Right renal pelvis (tissue), 4 donors: Measurements from ENCODE around the gene MAGI1. TPM values are rescaled to one million over a fixed set of nuclear protein-coding genes. Genes with fewer than 3 reads are reported as not detected.

Experiments used
- DNase-seq, 4 donors: peaks; one replicate each; pipeline ENCODE4 v3.0.0-alpha.2; 2013; ENCODE audit warnings: low read depth in 4 of 4, low spot score in 3 of 4, missing footprints in 1 of 4
- polyA plus RNA-seq, 4 donors: library from polyadenylated mRNA; unstranded; fragments of 120-200 nt; gene quantifications; one replicate each; pipeline ENCODE4 v1.2.1, GENCODE V29; 2013; ENCODE audit not compliant: insufficient read length in 4 of 4

Gene MAGI1
- polyA plus RNA-seq, 4 donors: 25.8 to 32.9 (median 28.6) TPM

- DNase-seq: no peak
Measured at GRCh38 chr3:65689436-65689835, 349.3 kb downstream of the MAGI1 start.

GRCh38 chr3:65687741-65688140, 351.0 kb downstream of the MAGI1 start:
- no peak for DNase-seq

GRCh38 chr3:65685621-65686235, 353.0 kb downstream of the MAGI1 start:
- DNase-seq: peak in 2 of 4 donors; percentile 30 to 33

GRCh38 chr3:65678516-65678915, 360.2 kb downstream of the MAGI1 start:
- no peak for DNase-seq

GRCh38 chr3:65677486-65678010, 361.2 kb downstream of the MAGI1 start:
- DNase-seq: no peak

- no peak for DNase-seq
Measured at GRCh38 chr3:65676580-65676979, 362.1 kb downstream of the MAGI1 start.

GRCh38 chr3:65675011-65675410, 363.7 kb downstream of the MAGI1 start:
- no peak for DNase-seq

- DNase-seq: no peak
Measured at GRCh38 chr3:65674226-65674625, 364.5 kb downstream of the MAGI1 start.

GRCh38 chr3:65672871-65673815, 365.6 kb downstream of the MAGI1 start:
- DNase-seq: peak; percentile 20 to 28 (median 24)

- no peak for DNase-seq
Measured at GRCh38 chr3:65672061-65672460, 366.7 kb downstream of the MAGI1 start.

- no peak for DNase-seq
Measured at GRCh38 chr3:65671004-65671403, 367.7 kb downstream of the MAGI1 start.

DNA sequence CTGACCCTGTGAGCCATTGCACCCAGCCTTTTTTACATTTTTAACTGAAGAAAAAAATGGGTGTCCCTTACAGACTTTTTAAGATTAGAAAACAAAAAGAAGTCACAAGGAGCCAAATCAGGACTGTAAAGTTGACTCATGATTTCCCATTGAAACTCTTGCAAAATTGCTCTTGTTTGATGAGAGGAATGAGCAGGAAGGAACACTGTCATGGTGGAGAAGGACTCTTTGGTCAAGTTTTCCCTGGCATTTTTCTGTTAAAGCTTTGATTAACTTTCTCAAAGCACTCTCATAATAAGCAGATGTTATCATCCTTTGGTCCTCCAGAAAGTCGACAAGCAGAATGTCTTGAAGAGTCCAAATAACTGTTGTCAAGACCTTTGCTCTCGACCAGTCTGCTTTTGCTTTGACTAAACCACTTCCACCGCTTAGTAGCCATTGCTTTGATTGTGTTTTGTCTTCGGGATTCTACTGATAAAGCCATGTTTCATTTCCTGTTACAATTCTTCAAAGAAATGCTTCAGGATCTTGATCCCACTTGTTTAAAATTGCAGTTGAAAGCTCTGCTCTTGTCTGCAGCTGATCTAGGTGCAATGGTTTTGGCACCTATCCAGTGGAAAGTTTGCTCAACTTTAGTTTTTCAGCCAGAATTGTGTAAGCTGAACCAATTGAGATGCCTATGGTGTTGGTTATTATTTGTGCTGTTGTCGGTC, 369.4 kb downstream of the MAGI1 start:
- no peak for DNase-seq

GRCh38 chr3:65667963-65668362, 370.8 kb downstream of the MAGI1 start:
- DNase-seq: no peak

- no peak for DNase-seq
Measured at GRCh38 chr3:65666448-65667091, 372.1 kb downstream of the MAGI1 start.

DNA sequence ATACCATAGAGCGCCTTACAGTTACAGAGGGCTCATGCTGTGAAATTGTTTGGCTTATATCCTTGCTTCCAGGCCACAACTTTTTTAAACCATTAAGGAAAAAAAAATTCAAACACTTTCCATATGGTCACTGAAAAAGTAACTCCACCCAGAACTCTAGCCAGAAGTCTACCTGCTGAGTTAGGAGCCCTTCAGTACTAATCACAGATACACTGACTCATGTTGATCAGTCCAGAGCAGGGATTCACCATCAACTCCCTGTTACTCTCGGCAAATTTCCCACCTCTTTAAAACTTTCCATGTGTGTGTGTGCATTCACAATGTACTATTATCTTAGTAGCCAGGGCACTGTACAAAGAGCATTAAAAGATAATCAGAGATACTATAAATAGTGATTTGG, 372.8 kb downstream of the MAGI1 start:
- DNase-seq: no peak

DNA sequence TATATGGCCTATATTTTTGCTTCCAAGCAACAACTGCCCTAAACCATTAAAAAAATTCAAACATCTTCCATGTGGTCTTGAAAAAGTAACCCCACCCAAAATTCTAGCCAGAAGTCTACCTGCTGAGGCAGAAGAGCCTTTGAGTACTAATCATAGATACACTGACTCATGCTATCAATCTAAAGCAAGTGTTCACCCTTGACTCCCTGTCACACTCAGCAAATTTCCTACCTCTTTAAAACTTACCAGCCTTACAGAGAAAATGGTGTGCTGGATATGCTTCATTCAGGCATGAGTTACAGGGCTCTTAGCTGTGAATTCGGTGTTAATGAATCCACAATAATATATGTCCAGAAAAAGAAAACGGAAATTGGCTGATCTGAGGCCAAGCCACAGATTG, 373.8 kb downstream of the MAGI1 start:
- no peak for DNase-seq

GRCh38 chr3:65664446-65664845, 374.3 kb downstream of the MAGI1 start:
- DNase-seq: no peak

DNA sequence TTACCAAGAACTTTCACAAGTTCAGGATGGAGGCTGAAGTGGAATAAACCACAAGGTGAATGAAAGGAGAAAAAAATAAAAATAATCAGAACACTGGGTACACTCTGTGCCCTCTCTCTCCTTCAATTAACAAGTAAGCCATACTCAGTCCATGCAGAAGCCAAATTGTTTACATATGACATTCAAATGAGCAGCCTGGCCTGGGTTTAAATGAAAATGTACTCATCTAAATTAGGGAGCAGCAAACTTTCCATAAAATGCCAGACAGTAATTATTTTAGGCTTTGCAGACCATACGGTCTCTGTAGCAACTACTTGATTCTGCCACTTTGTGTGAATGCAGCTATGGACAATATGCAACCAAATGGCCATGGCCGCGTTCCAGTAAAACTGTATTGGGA, 376.6 kb downstream of the MAGI1 start:
- no peak for DNase-seq

DNA sequence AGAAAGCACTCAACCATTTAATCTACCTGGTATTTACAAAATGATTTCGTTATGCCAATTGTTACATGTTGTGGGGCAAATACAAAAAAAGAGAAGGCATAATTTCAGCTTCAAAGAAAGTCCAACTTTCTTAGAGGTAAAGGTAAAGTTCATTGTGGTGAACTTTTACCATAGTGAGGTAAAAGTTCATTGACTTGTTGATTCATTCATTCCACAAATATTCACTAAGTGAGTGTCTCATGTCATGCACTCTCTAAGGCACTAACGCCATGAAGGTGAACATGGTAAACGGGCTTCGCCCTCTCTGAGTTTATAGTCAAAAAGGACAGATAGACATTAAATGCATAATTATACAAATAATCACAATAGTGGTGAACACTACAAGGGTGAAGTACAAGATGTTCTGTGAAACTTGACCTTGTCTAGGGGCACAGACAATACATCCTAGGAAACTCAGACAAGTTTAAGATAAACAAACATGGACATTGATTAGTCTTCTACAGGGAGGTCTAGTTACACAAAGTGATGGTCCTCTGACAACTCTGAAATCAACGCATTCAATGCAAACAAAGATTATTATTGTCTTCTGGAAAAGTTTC, 378.6 kb downstream of the MAGI1 start:
- DNase-seq: no peak

- DNase-seq: no peak
Measured at GRCh38 chr3:65659396-65659795, 379.3 kb downstream of the MAGI1 start.
